ENCODE results near the gene NAV2. TPM values are rescaled to one million over a fixed set of nuclear protein-coding genes. Genes with fewer than 3 reads are reported as not detected.
A peak's percentile ranks its signal among the peaks of the same experiment; 100 is the strongest.
"Not testable (repeated sequence)": the region's sequence is repeated elsewhere in the genome, so short reads cannot be mapped to it uniquely, and the experiment has no call there.

Gene NAV2
- total RNA-seq, 1 donor from 2014 or later = 0.39 TPM

DNA sequence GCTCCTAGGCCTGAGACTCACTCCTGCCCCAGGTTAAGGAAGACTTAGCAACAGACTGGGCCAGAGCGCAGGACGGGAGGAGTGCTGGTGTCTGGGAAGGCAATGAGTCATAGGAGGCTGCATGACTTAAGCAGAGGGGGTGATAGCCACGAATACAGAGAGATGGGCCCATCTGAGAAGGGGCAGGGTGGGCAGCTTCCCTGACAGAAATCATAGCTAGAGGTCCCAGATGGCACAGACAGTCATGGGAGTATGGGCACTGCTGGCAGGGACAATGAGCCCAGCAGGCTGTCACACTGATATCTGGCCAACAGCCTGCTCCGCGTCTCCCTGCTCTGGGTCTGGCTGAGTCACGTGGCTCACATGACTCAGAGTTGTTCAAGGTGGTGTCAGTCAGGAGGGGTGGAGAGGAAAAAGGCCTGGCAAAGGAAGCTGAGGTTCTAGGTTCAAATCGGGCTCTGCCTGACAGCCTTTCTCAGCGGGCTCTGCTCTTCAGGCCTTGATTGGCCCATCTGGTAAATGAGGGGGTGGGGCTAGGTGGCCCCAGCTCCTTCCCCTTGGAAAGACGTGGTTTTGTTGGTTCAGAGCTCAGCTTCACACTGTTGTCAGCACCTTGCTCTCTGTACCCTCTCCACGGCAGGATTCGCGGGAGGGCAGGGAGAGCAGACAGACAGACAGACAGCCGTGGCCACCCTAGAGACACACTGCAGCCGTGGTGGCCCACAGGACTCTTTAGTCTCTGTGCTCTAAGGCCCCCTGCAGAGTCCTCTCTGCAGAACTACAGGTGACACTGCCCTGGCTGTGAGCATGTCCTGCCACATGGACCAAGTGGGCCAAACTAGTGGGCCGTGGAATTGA lies 399.9 kb downstream of the NAV2 start:
- H3K4me3 Mint-ChIP-seq (ENCODE audit: low read depth) = no peak overlapping the region
- no peaks in the 10 kb centered on the region for H3K36me3 Mint-ChIP-seq (ENCODE audit: low read depth)
- DNase-seq (ENCODE audit: low spot score) = no peak
- no peaks in the 10 kb centered on the region for H3K27me3 Mint-ChIP-seq (ENCODE audit: low read depth)
- no peaks in the 10 kb centered on the region for H3K9me3 Mint-ChIP-seq
- no peak overlapping the region for H3K27ac Mint-ChIP-seq
- intact Hi-C loops (cut with micrococcal nuclease) = no loop called here
- H3K4me1 Mint-ChIP-seq (ENCODE audit: low read depth) = no peaks in the 10 kb centered on the region

DNA sequence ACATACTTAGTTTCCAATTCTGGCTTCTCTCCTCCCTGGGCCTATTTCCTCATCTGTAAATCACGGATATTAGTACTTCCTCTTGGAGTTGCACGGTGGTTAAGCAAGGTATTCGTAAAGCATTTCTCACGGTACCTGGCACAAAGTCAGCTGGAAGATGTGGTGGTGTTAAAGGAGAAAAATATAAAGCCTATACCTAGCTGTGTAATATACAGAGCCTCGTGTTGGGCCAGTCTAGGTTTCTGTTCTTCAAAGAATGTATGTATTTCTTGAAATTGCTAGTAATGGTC lies 400.5 kb downstream of the NAV2 start:
- H3K9me3 Mint-ChIP-seq = no peaks in the 10 kb centered on the region
- no peaks in the 10 kb centered on the region for H3K36me3 Mint-ChIP-seq (ENCODE audit: low read depth)
- no peaks in the 10 kb centered on the region for H3K27me3 Mint-ChIP-seq (ENCODE audit: low read depth)
- no peak for DNase-seq (ENCODE audit: low spot score)
- H3K27ac Mint-ChIP-seq = no peak overlapping the region
- intact Hi-C loops (cut with micrococcal nuclease) = no loop called here
- no peaks in the 10 kb centered on the region for H3K4me1 Mint-ChIP-seq (ENCODE audit: low read depth)
- no peak overlapping the region for H3K4me3 Mint-ChIP-seq (ENCODE audit: low read depth)

DNA sequence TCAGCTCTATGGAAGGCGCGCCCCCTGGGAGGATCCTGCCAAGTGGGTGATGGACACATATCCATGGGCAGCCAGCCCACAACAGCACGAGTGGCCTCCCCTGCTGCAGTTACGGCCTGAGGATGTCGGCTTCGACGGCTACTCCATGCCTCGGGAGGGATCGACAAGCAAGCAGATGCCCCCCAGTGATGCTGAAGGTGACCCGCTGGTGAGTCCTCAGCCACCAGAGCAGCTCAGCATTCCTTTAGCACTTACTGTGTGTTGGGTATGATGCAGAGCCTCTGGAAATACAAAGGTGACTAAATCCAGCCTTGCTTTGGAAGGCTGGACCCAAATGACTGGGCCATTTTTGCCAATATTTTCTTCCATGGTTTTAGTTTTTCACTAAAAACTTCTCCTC lies 402.0 kb downstream of the NAV2 start:
- no peaks in the 10 kb centered on the region for H3K27me3 Mint-ChIP-seq (ENCODE audit: low read depth)
- H3K9me3 Mint-ChIP-seq = no peaks in the 10 kb centered on the region
- no peak for DNase-seq (ENCODE audit: low spot score)
- intact Hi-C loops (cut with micrococcal nuclease) = no loop called here
- H3K4me3 Mint-ChIP-seq (ENCODE audit: low read depth) = no peak overlapping the region
- no peaks in the 10 kb centered on the region for H3K36me3 Mint-ChIP-seq (ENCODE audit: low read depth)
- no peak overlapping the region for H3K27ac Mint-ChIP-seq
- no peaks in the 10 kb centered on the region for H3K4me1 Mint-ChIP-seq (ENCODE audit: low read depth)

DNA sequence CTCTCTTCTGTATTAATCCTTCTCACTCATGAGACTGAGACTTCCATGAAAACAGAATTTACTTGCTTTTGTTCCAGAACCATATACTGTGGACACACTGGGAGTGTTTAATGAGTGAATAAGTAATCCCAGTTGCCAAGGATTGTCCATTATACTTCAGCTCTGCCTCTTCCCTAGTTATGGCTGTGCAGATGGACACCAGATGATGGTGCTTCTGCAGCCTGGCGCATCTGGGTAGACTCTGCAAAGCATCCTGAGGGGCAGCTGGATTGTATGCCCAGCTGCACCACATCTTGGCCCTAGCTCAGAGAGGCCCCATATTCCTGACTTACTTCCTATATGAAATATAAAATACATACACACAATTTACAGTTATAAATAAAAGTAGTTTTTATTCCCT lies 404.2 kb downstream of the NAV2 start:
- intact Hi-C loops (cut with micrococcal nuclease) = no loop called here
- no peaks in the 10 kb centered on the region for H3K9me3 Mint-ChIP-seq
- DNase-seq (ENCODE audit: low spot score) = no peak

DNA sequence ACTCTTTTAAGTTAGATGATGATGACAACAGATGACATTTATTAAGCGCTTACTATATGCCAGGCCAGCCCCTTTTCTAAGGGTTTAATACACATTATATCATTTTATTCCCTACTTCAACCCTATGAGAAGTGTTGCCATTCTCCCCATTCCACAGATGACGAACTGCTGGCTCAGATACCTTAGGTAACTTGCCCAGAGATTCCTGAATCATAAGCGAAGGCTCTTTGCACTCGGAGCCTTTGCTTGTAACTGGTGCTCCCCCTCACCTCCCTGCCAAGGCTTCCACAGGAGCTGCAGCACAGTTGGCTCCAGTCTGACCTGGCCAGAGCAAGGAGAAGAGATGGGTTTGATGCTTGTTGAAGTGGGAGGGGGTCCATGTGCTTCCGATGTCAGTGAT lies 404.7 kb downstream of the NAV2 start:
- no peaks in the 10 kb centered on the region for H3K36me3 Mint-ChIP-seq (ENCODE audit: low read depth)
- H3K9me3 Mint-ChIP-seq = no peaks in the 10 kb centered on the region
- H3K27me3 Mint-ChIP-seq (ENCODE audit: low read depth) = peaks cover 5% of the 10 kb centered on the region
- intact Hi-C loops (cut with micrococcal nuclease) = no loop called here
- no peak overlapping the region for H3K27ac Mint-ChIP-seq
- DNase-seq (ENCODE audit: low spot score) = no peak
- no peak overlapping the region for H3K4me3 Mint-ChIP-seq (ENCODE audit: low read depth)
- H3K4me1 Mint-ChIP-seq (ENCODE audit: low read depth) = no peaks in the 10 kb centered on the region

More for the DNA sequence above, 404.2 kb downstream of the NAV2 start:
- Mint-ChIP-seq H3K36me3 (ENCODE audit: low read depth) (no peaks in the 10 kb centered on the region), H3K4me3 (ENCODE audit: low read depth) (no peak overlapping the region), H3K27me3 (ENCODE audit: low read depth) (peaks cover 5% of the 10 kb centered on the region), H3K4me1 (ENCODE audit: low read depth) (no peaks in the 10 kb centered on the region), H3K27ac (no peak overlapping the region)

DNA sequence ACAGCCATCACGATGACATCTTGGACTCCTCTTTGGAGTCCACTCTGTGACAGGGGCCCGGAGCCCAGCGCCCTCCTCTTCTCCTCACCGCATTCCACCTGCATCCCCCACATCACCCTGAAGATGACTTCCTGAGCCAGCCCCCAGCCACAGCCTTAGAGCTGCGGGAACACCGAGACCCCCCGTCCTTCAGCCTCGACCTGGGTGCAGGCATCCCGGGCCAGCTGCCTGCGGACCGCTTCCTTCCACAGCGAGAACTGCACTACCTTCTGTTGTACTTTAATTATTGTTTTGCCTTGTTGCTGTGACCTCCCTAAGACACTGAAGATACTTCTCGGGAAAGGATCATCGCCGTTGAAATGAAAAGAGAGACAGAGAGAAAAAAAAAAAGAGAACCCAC lies 405.6 kb downstream of the NAV2 start:
- H3K27me3 Mint-ChIP-seq (ENCODE audit: low read depth) = peaks cover 5% of the 10 kb centered on the region

DNA sequence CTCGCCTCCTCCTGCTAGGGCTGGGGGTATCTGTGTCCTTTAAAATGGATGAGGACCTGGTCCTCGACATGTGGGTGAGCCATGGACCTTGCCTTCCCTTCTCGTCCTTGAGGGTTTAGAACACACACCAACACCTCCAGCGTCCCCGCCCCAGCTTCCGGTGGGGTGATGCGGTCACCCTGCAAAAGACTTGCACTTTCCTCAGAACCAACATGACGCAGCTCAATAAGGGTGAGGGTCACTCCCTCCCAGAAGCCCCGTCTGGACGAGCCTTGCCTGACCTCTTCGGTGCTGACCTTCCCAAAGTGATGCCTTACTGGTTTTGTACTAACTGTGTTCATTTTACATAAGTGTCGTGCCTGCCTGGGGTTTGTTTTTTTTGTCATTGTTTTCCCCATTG lies 406.7 kb downstream of the NAV2 start:
- intact Hi-C loops (cut with micrococcal nuclease) = no loop called here
- Mint-ChIP-seq H3K36me3 (ENCODE audit: low read depth) (no peaks in the 10 kb centered on the region), H3K4me1 (ENCODE audit: low read depth) (no peaks in the 10 kb centered on the region), H3K27me3 (ENCODE audit: low read depth) (peaks cover 5% of the 10 kb centered on the region), H3K9me3 (no peaks in the 10 kb centered on the region), H3K4me3 (ENCODE audit: low read depth) (no peak overlapping the region), H3K27ac (no peak overlapping the region)
- DNase-seq (ENCODE audit: low spot score) = no peak

More for the DNA sequence above, 405.6 kb downstream of the NAV2 start:
- Mint-ChIP-seq H3K27ac (no peak overlapping the region), H3K4me1 (ENCODE audit: low read depth) (no peaks in the 10 kb centered on the region), H3K9me3 (no peaks in the 10 kb centered on the region), H3K36me3 (ENCODE audit: low read depth) (no peaks in the 10 kb centered on the region), H3K4me3 (ENCODE audit: low read depth) (no peak overlapping the region)
- no peak for DNase-seq (ENCODE audit: low spot score)
- intact Hi-C loops (cut with micrococcal nuclease) = no loop called here

DNA sequence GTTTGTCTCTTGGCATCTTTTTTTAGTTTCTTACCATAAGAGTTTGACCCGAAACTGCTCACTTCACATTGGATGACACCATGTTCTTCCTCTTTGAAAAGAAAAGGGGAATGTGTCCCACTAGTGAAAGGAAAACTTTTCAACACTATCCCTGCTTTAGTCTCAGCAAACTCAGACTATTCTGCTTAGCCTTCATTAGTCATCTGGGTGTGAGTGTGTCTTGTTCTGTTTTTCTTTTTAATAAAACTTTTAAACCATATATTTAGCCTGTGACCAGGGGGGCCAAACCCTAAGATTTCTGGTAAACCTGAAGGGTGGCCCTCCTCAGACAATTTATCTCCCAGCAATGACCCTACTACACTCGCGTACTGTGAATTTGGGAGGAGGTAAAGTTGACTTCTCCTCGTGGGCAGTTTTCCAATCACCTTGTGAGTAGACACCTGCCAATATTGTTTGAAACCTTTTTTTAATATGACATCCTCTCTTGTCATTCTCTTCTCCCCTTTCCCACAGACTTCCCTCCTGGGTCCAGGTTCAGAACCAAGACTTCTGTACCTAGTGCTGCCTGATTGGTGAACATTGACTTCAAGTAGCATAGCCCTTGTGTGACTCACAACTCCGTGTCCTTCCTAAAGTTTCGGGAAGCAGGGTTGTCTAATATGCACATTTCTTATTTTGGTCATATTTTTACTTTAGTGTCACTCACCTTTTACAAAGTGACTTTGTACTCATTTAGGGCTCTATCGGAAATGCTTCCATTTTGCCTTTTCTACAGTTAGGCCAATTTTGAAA lies 407.7 kb downstream of the NAV2 start:
- Mint-ChIP-seq H3K4me1 (ENCODE audit: low read depth) (no peaks in the 10 kb centered on the region), H3K27ac (no peak overlapping the region), H3K9me3 (no peaks in the 10 kb centered on the region), H3K27me3 (ENCODE audit: low read depth) (peaks cover 5% of the 10 kb centered on the region), H3K4me3 (ENCODE audit: low read depth) (no peak overlapping the region), H3K36me3 (ENCODE audit: low read depth) (no peaks in the 10 kb centered on the region)
- intact Hi-C loops (cut with micrococcal nuclease) = no loop called here
- DNase-seq (ENCODE audit: low spot score) = no peak

DNA sequence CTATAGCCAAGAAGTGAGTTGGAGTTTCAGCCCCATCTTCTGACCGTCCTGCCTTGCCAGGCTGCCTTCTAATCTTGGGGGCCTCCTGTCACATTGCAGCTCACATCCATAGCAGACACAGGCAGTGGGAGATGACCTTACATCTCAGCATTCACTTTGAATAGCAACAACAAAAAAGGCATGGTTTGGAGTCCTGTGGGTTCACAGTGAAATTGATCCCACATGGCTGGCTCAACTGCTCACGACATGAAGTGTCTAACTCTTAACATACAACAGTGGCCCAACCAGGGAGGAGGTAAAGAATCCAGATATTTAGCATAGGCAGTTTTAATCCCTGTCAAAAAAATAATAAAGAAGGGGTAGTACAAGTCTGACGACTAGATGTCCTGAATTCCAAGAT lies 409.5 kb downstream of the NAV2 start:
- Mint-ChIP-seq H3K36me3 (ENCODE audit: low read depth) (no peaks in the 10 kb centered on the region), H3K4me3 (ENCODE audit: low read depth) (no peak overlapping the region), H3K27ac (no peak overlapping the region), H3K9me3 (no peaks in the 10 kb centered on the region), H3K27me3 (ENCODE audit: low read depth) (peaks cover 5% of the 10 kb centered on the region), H3K4me1 (ENCODE audit: low read depth) (no peaks in the 10 kb centered on the region)
- intact Hi-C loops (cut with micrococcal nuclease) = no loop called here
- DNase-seq (ENCODE audit: low spot score) = no peak

DNA sequence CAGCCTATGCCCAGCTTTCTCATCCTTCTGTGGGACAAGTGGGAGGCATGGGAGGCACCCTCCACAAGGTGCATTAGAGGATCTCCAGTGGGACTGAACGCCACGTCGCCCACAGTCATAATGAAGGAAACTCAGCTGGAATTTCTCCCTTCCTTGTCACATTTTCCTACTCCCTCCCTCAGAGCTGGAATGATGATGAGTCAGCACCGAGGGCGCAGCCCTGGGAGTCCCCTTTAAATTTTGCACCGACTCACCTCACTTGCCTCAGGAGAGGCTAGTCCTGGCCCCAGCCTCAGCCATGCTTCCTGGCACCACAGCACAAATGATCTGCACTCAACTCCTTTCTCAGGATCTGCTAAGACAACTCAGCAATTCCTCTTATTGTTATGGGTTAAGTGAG lies 413.3 kb downstream of the NAV2 start:
- intact Hi-C loops (cut with micrococcal nuclease) = no loop called here
- DNase-seq (ENCODE audit: low spot score) = no peak
- Mint-ChIP-seq H3K4me3 (ENCODE audit: low read depth) (no peak overlapping the region), H3K27me3 (ENCODE audit: low read depth) (peaks cover 6% of the 10 kb centered on the region), H3K27ac (no peak overlapping the region), H3K4me1 (ENCODE audit: low read depth) (no peaks in the 10 kb centered on the region), H3K36me3 (ENCODE audit: low read depth) (no peaks in the 10 kb centered on the region), H3K9me3 (no peaks in the 10 kb centered on the region)

DNA sequence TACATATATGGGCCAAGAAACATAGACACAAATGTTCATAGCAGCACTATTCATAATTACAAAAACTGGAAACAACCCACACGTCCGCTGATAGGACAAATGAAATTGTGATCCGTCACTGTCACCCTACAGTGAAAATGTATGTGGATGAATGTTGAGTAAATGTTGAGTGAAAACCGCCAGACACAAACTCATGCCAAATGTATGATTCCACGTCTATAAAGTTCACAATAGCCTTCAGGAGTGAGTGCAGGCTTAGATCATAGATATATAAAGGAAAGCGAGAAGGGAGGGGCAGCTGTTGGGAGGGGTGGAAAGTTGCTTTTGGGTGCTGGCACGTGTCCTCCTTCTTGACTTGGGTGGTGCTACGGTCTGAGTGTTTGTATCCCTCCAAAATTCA lies 414.1 kb downstream of the NAV2 start:
- Mint-ChIP-seq H3K36me3 (ENCODE audit: low read depth) (no peaks in the 10 kb centered on the region), H3K9me3 (no peaks in the 10 kb centered on the region), H3K27ac (no peak overlapping the region), H3K27me3 (ENCODE audit: low read depth) (peaks cover 9% of the 10 kb centered on the region), H3K4me3 (ENCODE audit: low read depth) (no peak overlapping the region), H3K4me1 (ENCODE audit: low read depth) (peaks cover 2% of the 10 kb centered on the region)
- DNase-seq (ENCODE audit: low spot score) = no peak
- intact Hi-C loops (cut with micrococcal nuclease) = no loop called here

DNA sequence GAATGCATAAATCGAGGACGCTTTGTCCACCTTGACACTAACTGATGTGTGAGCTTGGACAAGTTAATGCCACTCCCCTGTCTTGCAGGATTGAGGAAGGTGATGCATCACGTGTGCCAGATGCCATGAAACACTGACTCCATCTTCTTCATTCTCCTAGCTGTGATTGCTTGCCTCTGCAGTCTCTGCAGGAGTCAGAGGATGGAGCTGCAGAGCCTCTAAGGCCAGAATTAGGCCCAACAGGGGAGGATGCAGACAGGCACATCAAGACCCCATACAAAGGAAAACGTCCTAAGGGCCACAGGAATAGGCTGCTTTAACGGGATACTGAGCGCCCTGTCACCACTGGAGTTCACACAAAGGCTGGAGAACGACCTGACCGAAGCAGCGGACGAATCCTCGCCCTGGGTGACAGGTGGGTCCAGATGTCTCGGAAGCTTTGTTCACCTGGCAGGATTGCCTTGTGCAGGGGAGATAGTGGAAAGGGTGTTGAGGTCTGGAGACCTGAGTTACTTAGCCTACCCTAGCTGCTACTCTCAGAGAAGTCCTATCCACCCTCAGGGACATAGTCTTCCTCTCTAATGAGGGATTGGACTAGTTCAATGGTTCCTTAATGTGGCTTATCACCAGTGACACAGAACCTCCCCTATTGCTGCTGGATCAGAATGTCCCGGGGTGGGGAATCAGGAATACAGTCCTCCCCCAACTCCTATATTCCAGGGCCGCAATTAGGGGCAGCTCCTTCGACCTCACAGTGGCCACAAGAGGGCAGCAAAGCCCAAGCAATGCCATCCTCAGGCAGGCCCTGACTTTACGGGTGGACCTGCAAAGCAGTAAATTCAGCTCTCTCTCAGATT lies 415.3 kb downstream of the NAV2 start:
- H3K27me3 Mint-ChIP-seq (ENCODE audit: low read depth) = peaks cover 18% of the 10 kb centered on the region
- H3K27ac Mint-ChIP-seq = no peak overlapping the region
- DNase-seq (ENCODE audit: low spot score) = peak; percentile 56
- H3K4me3 Mint-ChIP-seq (ENCODE audit: low read depth) = no peak overlapping the region
- H3K36me3 Mint-ChIP-seq (ENCODE audit: low read depth) = no peaks in the 10 kb centered on the region
- H3K4me1 Mint-ChIP-seq (ENCODE audit: low read depth) = peaks cover 9% of the 10 kb centered on the region
- no peaks in the 10 kb centered on the region for H3K9me3 Mint-ChIP-seq
- intact Hi-C loops (cut with micrococcal nuclease) = loop anchor here (1.0 kb wide), 1 partner anchor 227 kb away; no protein-coding TSS in a partner anchor

DNA sequence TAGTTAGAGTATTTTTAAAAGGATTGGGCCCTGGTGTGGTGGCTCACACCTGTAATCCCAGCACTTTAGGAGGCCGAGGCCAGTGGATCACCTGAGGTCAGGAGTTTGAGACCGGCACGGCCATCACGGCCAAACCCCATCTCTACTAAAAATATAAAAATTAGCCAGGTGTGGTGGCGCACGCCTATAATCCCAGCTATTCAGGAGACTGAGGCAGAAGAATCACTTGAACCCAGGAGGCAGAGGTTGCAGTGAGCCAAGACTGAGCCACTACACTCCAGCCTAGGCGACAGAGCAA lies 415.8 kb downstream of the NAV2 start:
- H3K27ac Mint-ChIP-seq; H3K36me3 Mint-ChIP-seq (ENCODE audit: low read depth); H3K4me1 Mint-ChIP-seq (ENCODE audit: low read depth); DNase-seq (ENCODE audit: low spot score); H3K4me3 Mint-ChIP-seq (ENCODE audit: low read depth); H3K9me3 Mint-ChIP-seq: not testable (repeated sequence)
- H3K27me3 Mint-ChIP-seq (ENCODE audit: low read depth) = peaks cover 19% of the 10 kb centered on the region
- intact Hi-C loops (cut with micrococcal nuclease) = loop anchor here (1.0 kb wide), 1 partner anchor 227 kb away; no protein-coding TSS in a partner anchor
